ENCODE data around the gene FGD4.

The FGD4 gene

DNA sequence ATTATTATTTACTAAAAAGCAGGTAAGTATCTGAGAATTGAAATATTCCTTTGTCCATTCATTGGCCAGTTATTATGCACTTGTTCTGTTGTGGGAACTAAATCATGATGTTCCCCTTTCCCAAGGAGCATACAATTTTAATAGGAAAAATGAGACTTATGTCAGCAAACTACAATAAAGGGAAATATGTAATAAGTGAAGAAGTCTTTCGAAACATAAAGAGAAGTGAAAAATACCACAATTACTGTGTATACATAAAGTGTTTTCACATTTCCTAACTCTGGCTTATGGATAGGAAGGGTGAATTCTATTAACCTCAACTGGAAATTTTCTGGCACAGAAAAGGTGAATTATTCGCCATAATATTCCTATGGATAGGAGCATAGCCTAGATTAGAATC, 201.3 kb downstream of the FGD4 start:
- DNase-seq (ENCODE audit: low read depth): no peak
- TF ChIP-seq, protein P1, sequence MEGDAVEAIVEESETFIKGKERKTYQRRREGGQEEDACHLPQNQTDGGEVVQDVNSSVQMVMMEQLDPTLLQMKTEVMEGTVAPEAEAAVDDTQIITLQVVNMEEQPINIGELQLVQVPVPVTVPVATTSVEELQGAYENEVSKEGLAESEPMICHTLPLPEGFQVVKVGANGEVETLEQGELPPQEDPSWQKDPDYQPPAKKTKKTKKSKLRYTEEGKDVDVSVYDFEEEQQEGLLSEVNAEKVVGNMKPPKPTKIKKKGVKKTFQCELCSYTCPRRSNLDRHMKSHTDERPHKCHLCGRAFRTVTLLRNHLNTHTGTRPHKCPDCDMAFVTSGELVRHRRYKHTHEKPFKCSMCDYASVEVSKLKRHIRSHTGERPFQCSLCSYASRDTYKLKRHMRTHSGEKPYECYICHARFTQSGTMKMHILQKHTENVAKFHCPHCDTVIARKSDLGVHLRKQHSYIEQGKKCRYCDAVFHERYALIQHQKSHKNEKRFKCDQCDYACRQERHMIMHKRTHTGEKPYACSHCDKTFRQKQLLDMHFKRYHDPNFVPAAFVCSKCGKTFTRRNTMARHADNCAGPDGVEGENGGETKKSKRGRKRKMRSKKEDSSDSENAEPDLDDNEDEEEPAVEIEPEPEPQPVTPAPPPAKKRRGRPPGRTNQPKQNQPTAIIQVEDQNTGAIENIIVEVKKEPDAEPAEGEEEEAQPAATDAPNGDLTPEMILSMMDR (IDR thresholded peaks at IDR 0.05; ENCODE audit: control insufficient read depth, insufficient read depth, low read depth, low read length, missing control alignments): no peak

DNA sequence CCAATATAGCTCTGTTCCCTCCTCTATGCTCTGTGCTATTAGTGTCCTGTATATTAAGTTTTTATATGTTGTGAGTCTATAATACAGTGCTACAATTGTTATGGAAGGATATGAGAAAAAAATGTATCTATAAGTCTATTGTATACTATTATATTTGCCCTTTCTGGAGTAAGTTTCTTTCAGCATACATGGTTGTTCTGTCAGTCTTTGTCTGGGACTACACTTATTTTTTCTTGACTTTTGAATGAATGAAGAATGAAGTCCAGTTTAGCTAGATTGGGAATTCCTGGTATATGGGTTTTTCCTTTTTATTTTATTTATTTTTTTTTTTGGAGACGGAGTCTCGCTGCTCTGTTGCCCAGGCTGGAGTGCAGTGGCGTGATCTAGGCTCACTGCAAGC, 203.7 kb downstream of the FGD4 start:
- H3K4me3 ChIP-seq (ENCODE audit: control insufficient read depth, low read depth, low read length): no peak overlapping the region
- TF ChIP-seq, protein P1 (IDR thresholded peaks at IDR 0.05; ENCODE audit: control insufficient read depth, insufficient read depth, low read depth, low read length, missing control alignments): no peak
- no peak for DNase-seq (ENCODE audit: low read depth)

More for the DNA sequence above, 201.3 kb downstream of the FGD4 start:
- no peak overlapping the region for H3K4me3 ChIP-seq (ENCODE audit: control insufficient read depth, low read depth, low read length)

- peak; percentile 21 for DNase-seq (ENCODE audit: low read depth)
Measured at GRCh38 chr12:32603858-32604257, 204.5 kb downstream of the FGD4 start.

DNA sequence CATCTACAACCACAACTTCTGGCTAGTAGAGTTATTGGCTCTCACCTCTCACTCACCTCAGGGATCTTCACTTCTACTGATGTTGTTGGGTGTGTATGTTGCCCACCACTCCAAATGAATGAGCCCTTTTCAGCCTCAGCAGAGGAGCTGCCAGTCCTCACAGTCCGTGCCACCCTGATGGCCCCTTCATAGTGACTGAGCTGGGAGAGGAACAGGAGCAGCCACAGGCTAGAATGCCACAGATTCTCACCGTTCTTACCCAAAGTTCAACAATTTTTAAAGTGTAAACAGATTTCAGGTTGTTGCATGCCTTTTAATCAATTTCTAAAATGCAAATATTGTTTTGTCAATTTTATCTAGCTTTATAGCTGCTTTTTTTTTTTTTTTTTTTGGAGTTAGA, 205.2 kb downstream of the FGD4 start:
- TF ChIP-seq, protein P1 (IDR thresholded peaks at IDR 0.05; ENCODE audit: control insufficient read depth, insufficient read depth, low read depth, low read length, missing control alignments): no peak
- no peak for DNase-seq (ENCODE audit: low read depth)
- H3K4me3 ChIP-seq (ENCODE audit: control insufficient read depth, low read depth, low read length): no peak overlapping the region

More at GRCh38 chr12:32603858-32604257, 204.5 kb downstream of the FGD4 start:
- TF ChIP-seq, protein P1 (IDR thresholded peaks at IDR 0.05; ENCODE audit: control insufficient read depth, insufficient read depth, low read depth, low read length, missing control alignments): no peak
- H3K4me3 ChIP-seq (ENCODE audit: control insufficient read depth, low read depth, low read length): no peak overlapping the region

- TF ChIP-seq, protein P1 (IDR thresholded peaks at IDR 0.05; ENCODE audit: control insufficient read depth, insufficient read depth, low read depth, low read length, missing control alignments): no peak
- no peak for DNase-seq (ENCODE audit: low read depth)
- no peak overlapping the region for H3K4me3 ChIP-seq (ENCODE audit: control insufficient read depth, low read depth, low read length)
Measured at GRCh38 chr12:32605326-32606095, 206.2 kb downstream of the FGD4 start.

GRCh38 chr12:32606443-32606842, 207.1 kb downstream of the FGD4 start:
- TF ChIP-seq, protein P1 (IDR thresholded peaks at IDR 0.05; ENCODE audit: control insufficient read depth, insufficient read depth, low read depth, low read length, missing control alignments): no peak
- H3K4me3 ChIP-seq (ENCODE audit: control insufficient read depth, low read depth, low read length): no peak overlapping the region
- no peak for DNase-seq (ENCODE audit: low read depth)

Data from AG09309 (cell line).